HepG2 (cell line): ENCODE results near the gene MAP4K3. TPM values are rescaled to one million over a fixed set of nuclear protein-coding genes. Genes with fewer than 3 reads are reported as not detected.

Experiments
- MTF1 ChIP-seq: sonication (generic); formaldehyde crosslinking; IDR thresholded peaks from 2 replicates; pipeline ENCODE4 v1.5.0; 2020; ENCODE audit warnings: missing genetic modification reagents
- MXD4 ChIP-seq: IDR thresholded peaks from 2 replicates; pipeline ENCODE4 v1.6.1; 2016; ENCODE audit warnings: mild to moderate bottlenecking, missing biosample characterization, missing genetic modification reagents
- NFIC ChIP-seq: IDR thresholded peaks from 2 replicates; pipeline ENCODE4 v1.6.1; 2012; ENCODE audit warnings: mild to moderate bottlenecking, low read length, inconsistent platforms
- PAWR ChIP-seq: sonication (generic); formaldehyde crosslinking; IDR thresholded peaks from 2 replicates; pipeline ENCODE4 v1.4.0; 2020; ENCODE audit warnings: missing genetic modification reagents, mild to moderate bottlenecking, borderline replicate concordance
- TBL1XR1 ChIP-seq: fragments of 150-350 bp; IDR thresholded peaks from 2 replicates; pipeline ENCODE4 v1.6.1; 2014; ENCODE audit warnings: borderline replicate concordance, low read length; ENCODE audit not compliant: partially characterized antibody
- ZMAT3 ChIP-seq: sonication (generic); formaldehyde crosslinking; conservative IDR thresholded peaks from 2 replicates; pipeline ENCODE4 v1.7.0; 2021; ENCODE audit warnings: missing genetic modification reagents
- ZNF20 ChIP-seq: sonication (generic); formaldehyde crosslinking; IDR thresholded peaks from 2 replicates; pipeline ENCODE4 v1.4.0; 2020; ENCODE audit warnings: mild to moderate bottlenecking, moderate library complexity, missing genetic modification reagents
- ZNF772 ChIP-seq: sonication (generic); formaldehyde crosslinking; IDR thresholded peaks from 2 replicates; pipeline ENCODE4 v1.5.0; 2020; ENCODE audit warnings: mild to moderate bottlenecking, missing genetic modification reagents
- polyA plus RNA-seq, 8 experiments: library from polyadenylated mRNA; depleted of rRNA in 3 of 8; stranded (reverse) in 7 of 8; unstranded in 1 of 8; fragments of >200 nt; fragmentation: Illumina TruSeq in 4 of 8; extraction: Trizol in 4 of 8; gene quantifications; 2 replicates each; pipeline versions ENCODE4 v1.2.1 to v1.2.3, GENCODE V29; 2011 to 2016; ENCODE audit warnings: low read depth in 4 of 8, missing spikeins in 1 of 8, mixed read lengths in 1 of 8; ENCODE audit not compliant: insufficient read depth in 1 of 8
- total RNA-seq, 5 experiments: library from RNA; depleted of rRNA; stranded (reverse); fragments of >200 nt; fragmentation: Illumina TruSeq; extraction: Trizol; gene quantifications; 2 replicates each; pipeline ENCODE4 v1.2.3, GENCODE V29; 2016; ENCODE audit warnings: low read depth in 1 of 5
- TF ChIP-seq, protein P1 (sequence below): sonication (generic); formaldehyde crosslinking; IDR thresholded peaks from 2 replicates; pipeline ENCODE4 v1.5.0; 2020; ENCODE audit warnings: missing genetic modification reagents
- TF ChIP-seq, protein P2 (sequence below): sonication (generic); formaldehyde crosslinking; IDR thresholded peaks from 2 replicates; pipeline ENCODE4 v1.4.0; 2020; ENCODE audit warnings: missing genetic modification reagents
- TF ChIP-seq, protein P3 (sequence below): sonication (generic); formaldehyde crosslinking; IDR thresholded peaks from 2 replicates; pipeline ENCODE4 v1.4.0; 2020; ENCODE audit warnings: missing genetic modification reagents
- TF ChIP-seq, protein P4 (sequence below): sonication (generic); formaldehyde crosslinking; IDR thresholded peaks from 2 replicates; pipeline ENCODE4 v1.4.0; 2020; ENCODE audit warnings: mild to moderate bottlenecking, missing genetic modification reagents, borderline replicate concordance
- TF ChIP-seq, protein P5 (sequence below): sonication (generic); formaldehyde crosslinking; IDR thresholded peaks from 2 replicates; pipeline ENCODE4 v1.9.0; 2021; ENCODE audit warnings: missing genetic modification reagents, borderline replicate concordance

Gene MAP4K3
- total and polyA plus RNA-seq, 2 of the 13 experiments (the other 11 are each of a cell fraction or from before 2014, with no cell fraction given): 45.9 to 53.2 TPM

DNA sequence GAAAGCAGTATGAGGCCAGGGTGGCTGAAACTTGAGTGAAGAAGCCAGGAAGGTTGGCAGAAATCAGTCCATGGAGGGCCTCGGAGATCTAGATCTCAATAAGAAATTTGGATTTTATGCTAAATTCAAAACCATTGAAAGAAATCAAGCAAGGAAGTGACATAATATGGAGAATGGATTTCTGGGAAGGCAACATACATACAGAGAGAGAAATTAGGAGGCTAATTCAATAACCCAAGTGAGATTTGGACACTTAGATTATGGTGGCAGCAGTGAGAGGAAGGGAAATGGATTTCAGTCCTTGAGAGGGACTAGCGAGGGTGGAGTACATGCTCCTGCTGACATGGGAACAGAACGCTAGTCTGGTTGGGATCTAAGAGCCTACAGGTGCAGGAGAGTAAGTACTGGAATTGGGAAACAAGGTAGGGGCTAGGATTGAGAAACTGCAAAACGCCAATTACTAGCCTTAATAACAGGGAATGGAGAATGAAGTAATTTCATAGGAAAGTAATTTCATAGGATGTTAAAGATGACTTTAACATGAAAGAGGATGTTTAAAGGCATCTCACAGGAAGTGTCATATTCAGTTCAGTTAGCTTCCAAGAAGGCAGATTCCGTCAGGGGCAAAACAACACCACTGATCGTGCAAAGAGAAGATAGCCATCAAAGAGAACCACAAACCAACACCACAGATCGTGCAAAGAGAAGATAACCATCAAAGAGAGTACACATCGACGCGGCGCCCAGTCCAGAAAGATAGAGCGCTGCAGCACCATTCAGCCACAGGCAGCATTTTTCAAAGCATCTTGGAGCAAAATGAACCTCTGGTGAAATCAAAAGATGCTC, 220.5 kb downstream of the MAP4K3 start (continued):
- TF ChIP-seq, protein P1, sequence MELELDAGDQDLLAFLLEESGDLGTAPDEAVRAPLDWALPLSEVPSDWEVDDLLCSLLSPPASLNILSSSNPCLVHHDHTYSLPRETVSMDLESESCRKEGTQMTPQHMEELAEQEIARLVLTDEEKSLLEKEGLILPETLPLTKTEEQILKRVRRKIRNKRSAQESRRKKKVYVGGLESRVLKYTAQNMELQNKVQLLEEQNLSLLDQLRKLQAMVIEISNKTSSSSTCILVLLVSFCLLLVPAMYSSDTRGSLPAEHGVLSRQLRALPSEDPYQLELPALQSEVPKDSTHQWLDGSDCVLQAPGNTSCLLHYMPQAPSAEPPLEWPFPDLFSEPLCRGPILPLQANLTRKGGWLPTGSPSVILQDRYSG (CRISPR knock-in tag): no peak
- TF ChIP-seq, protein P2, sequence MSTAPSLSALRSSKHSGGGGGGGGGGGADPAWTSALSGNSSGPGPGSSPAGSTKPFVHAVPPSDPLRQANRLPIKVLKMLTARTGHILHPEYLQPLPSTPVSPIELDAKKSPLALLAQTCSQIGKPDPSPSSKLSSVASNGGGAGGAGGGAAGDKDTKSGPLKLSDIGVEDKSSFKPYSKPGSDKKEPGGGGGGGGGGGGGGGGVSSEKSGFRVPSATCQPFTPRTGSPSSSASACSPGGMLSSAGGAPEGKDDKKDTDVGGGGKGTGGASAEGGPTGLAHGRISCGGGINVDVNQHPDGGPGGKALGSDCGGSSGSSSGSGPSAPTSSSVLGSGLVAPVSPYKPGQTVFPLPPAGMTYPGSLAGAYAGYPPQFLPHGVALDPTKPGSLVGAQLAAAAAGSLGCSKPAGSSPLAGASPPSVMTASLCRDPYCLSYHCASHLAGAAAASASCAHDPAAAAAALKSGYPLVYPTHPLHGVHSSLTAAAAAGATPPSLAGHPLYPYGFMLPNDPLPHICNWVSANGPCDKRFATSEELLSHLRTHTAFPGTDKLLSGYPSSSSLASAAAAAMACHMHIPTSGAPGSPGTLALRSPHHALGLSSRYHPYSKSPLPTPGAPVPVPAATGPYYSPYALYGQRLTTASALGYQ: no peak
- TF ChIP-seq PAWR (CRISPR knock-in tag) (no peak), TBL1XR1 (no peak), ZNF20 (CRISPR knock-in tag) (no peak), NFIC (no peak), MXD4 (no peak), MTF1 (CRISPR knock-in tag) (no peak), ZNF772 (CRISPR knock-in tag) (no peak), ZMAT3 (CRISPR knock-in tag) (no peak)
- TF ChIP-seq, protein P3, sequence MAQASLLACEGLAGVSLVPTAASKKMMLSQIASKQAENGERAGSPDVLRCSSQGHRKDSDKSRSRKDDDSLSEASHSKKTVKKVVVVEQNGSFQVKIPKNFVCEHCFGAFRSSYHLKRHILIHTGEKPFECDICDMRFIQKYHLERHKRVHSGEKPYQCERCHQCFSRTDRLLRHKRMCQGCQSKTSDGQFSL (CRISPR knock-in tag): no peak
- TF ChIP-seq, protein P4, sequence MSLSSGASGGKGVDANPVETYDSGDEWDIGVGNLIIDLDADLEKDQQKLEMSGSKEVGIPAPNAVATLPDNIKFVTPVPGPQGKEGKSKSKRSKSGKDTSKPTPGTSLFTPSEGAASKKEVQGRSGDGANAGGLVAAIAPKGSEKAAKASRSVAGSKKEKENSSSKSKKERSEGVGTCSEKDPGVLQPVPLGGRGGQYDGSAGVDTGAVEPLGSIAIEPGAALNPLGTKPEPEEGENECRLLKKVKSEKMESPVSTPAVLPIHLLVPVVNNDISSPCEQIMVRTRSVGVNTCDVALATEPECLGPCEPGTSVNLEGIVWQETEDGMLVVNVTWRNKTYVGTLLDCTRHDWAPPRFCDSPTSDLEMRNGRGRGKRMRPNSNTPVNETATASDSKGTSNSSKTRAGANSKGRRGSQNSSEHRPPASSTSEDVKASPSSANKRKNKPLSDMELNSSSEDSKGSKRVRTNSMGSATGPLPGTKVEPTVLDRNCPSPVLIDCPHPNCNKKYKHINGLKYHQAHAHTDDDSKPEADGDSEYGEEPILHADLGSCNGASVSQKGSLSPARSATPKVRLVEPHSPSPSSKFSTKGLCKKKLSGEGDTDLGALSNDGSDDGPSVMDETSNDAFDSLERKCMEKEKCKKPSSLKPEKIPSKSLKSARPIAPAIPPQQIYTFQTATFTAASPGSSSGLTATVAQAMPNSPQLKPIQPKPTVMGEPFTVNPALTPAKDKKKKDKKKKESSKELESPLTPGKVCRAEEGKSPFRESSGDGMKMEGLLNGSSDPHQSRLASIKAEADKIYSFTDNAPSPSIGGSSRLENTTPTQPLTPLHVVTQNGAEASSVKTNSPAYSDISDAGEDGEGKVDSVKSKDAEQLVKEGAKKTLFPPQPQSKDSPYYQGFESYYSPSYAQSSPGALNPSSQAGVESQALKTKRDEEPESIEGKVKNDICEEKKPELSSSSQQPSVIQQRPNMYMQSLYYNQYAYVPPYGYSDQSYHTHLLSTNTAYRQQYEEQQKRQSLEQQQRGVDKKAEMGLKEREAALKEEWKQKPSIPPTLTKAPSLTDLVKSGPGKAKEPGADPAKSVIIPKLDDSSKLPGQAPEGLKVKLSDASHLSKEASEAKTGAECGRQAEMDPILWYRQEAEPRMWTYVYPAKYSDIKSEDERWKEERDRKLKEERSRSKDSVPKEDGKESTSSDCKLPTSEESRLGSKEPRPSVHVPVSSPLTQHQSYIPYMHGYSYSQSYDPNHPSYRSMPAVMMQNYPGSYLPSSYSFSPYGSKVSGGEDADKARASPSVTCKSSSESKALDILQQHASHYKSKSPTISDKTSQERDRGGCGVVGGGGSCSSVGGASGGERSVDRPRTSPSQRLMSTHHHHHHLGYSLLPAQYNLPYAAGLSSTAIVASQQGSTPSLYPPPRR (CRISPR knock-in tag): no peak
- TF ChIP-seq, protein P5, sequence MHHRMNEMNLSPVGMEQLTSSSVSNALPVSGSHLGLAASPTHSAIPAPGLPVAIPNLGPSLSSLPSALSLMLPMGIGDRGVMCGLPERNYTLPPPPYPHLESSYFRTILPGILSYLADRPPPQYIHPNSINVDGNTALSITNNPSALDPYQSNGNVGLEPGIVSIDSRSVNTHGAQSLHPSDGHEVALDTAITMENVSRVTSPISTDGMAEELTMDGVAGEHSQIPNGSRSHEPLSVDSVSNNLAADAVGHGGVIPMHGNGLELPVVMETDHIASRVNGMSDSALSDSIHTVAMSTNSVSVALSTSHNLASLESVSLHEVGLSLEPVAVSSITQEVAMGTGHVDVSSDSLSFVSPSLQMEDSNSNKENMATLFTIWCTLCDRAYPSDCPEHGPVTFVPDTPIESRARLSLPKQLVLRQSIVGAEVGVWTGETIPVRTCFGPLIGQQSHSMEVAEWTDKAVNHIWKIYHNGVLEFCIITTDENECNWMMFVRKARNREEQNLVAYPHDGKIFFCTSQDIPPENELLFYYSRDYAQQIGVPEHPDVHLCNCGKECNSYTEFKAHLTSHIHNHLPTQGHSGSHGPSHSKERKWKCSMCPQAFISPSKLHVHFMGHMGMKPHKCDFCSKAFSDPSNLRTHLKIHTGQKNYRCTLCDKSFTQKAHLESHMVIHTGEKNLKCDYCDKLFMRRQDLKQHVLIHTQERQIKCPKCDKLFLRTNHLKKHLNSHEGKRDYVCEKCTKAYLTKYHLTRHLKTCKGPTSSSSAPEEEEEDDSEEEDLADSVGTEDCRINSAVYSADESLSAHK (CRISPR knock-in tag): no peak
